T-helper 1 cell treated with Interleukin-12 subunit alpha and Interleukin-12 subunit beta and Interleukin-4 antibody, amounts not matched to agents 30 ng/mL and 1 ng/mL, for 36 hours (primary cell): Measurements from ENCODE around the gene CYB561D1. TPM values are rescaled to one million over a fixed set of nuclear protein-coding genes. Genes with fewer than 3 reads are reported as not detected.

ENCODE experiments used
- intact Hi-C: fragments of 100-400 bp; cut with micrococcal nuclease; formaldehyde crosslinking; loops from one replicate; pipeline ENCODE4 v1.15.1; 2024
- total RNA-seq: library from RNA; stranded (reverse); gene quantifications from 2 replicates; pipeline ENCODE4 v1.2.3, GENCODE V29; 2022

CYB561D1 gene
- total RNA-seq, 1 donor from 2014 or later = 24.1 TPM

DNA sequence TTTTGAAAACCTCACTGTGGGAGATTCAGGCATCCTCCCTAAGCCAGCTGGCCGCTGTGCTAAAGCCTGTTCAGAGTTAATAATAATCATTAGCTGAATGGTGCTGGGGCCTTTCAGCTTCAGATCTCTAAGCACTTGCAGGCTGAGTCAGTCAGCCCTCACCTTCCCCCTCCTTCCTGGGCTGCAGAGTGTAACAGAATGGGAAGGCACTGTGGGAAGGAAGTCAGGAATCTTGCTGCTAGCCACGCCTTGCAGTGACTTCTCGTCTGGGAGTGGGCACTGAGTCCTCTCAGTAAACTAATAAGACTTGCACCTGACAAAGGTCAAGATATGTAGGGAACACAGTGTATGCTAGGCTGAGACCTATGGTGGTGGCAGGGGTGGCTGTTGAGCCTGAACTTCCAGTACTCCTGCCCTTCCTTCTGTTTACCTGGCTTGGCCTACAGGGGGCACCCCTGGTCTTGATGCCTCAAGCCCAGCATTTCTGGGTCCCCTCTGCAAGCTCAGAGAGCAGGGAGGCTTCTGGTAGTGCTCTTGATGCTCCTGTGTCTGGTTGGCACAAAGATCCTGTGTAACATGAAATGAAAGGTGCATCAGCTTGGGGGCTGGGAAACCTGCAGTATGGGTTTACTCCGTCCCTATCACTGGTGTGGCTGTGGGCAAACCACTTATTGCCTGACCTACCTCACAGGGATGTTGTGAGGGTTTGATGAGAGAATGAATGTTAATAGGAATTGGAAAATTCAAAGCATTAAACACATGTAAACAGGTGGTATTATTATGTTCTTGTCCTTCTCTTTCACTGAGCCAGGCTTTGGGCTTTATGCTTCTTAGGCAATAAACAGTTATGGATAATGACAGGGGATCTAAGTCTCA is 6.0 kb downstream of the CYB561D1 start:
- intact Hi-C loops = loop anchor here (1.0 kb wide), 1 partner anchor 32 kb away; no protein-coding TSS in a partner anchor

DNA sequence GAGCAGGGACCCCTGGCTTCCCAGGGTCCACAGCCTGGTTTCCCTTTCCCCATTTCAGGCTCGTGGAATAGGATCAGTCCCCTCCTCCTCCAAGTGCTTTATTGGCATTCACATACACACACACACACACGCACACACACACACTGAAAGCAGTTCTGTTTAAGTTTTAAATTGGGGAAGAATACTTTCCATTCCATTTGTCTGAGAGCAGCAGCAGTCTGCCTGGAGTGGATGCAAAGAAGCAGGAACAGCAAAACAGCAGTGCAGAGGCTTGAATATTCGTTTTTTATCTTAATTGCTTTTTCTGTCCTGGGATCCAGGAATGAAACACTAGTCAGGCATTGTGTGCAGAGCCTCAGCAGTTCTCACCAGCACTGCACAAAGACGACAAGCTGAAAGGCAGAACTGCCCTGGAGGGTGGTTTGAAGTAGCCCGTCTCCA is 7.1 kb downstream of the CYB561D1 start:
- intact Hi-C loops = loop anchor here (1.0 kb wide), 1 partner anchor 31 kb away; no protein-coding TSS in a partner anchor

DNA sequence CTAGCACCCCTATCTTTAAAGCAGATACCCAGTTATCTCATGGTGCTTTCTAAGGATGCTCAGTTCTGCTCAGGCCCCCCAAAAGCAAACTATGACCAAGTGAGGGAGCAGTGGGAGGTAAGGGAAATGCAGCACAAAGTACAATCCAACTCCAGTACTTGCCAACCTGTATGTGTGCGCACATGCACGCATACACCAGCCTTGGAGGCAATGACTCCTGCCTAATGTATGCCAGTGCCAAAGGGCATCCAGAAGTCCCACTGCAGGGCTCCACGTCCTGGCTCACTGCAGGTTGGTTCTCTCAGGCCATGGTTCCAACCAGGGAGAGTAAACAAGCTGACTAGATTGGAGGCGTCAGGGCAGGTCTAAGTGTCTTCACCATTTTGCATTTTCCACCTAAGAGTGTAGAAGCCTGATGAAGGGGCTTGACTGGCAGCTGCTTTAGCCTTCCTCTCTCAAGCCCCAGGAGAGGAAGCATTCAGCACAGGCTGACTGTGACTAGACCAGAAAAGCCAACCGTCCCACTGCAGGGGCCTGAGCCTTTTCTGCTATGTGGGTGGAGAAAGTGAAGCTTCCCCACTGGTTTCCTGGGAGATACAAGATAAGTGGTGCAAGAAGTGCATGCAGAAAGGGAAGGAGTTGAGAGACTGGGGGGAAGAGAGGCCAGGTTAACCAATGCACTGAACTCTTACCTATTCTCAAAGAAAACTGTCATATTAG is 7.9 kb downstream of the CYB561D1 start:
- intact Hi-C loops = loop anchor here (1.0 to 2.0 kb wide), 2 partner anchors 8 to 75 kb away; partner anchors contain the start of genes CYB561D1 and PSMA5

DNA sequence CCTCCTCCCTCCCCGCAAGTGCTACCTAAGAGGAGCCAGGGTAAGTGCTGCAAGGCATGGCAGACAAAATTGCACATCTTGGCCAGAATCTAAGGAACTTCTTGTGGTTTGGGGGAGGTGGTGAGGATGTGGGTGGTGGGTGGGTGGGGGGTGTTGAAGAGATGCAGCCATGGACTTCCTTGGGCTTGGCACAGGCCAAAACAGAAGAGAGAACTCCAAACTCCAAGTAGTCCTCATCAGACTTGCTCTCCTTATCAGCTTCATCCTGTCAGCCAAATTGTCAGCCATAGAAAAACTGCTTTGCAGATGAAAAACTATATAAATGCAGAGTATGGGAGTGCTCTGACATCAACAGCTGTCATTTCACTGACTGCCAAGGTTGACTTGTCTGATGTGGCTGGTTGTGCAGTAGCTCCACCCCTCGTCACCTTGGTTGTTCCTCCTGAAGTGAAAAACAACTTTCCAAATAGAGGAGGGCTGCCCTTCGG is 8.5 kb downstream of the CYB561D1 start:
- intact Hi-C loops = loop anchor here (1.0 to 2.0 kb wide), 2 partner anchors 8 to 76 kb away; partner anchors contain the start of genes CYB561D1 and PSMA5

DNA sequence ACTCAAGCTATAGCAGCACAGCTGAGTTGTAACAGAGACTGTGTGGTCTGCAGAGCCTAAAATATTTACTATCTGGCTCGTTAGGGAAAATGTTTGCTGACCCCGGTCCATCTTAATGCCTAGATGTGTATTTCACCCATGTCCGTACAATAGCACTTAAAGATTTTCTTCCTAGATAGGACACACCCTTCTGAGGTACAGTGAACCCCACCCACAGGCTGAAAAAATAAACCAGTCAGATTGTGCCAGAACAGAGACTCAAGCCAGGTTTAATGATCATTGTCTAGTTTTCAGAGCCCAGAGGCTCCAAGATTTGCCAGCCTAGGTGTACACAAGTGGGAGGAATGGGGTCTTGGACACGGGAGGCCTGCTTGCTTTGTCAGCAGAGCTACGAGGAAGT is 10.0 kb downstream of the CYB561D1 start:
- intact Hi-C loops = loop anchor here (2.0 kb wide), 1 partner anchor 77 kb away; the partner anchor contains the start of gene PSMA5

DNA sequence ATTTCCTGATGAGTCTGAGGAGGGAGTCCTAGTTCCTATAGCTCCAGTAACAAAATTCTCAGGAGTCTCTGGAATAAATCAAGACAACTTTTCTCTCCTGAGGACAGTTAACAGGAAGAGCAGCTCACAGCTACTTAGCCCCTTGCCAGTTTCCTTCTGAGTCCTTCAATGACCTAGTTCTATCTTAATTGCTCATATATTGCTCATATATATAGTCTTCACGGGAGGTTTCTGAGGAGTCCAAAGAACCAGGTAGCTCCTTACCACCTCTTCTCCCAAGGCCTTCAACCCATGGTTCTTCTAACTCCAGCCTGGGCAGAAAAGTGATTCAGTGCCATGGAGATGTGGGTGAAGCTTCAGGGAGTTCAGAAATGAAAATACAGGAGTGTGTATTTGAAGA is 11.1 kb downstream of the CYB561D1 start:
- intact Hi-C loops = no loop called here

DNA sequence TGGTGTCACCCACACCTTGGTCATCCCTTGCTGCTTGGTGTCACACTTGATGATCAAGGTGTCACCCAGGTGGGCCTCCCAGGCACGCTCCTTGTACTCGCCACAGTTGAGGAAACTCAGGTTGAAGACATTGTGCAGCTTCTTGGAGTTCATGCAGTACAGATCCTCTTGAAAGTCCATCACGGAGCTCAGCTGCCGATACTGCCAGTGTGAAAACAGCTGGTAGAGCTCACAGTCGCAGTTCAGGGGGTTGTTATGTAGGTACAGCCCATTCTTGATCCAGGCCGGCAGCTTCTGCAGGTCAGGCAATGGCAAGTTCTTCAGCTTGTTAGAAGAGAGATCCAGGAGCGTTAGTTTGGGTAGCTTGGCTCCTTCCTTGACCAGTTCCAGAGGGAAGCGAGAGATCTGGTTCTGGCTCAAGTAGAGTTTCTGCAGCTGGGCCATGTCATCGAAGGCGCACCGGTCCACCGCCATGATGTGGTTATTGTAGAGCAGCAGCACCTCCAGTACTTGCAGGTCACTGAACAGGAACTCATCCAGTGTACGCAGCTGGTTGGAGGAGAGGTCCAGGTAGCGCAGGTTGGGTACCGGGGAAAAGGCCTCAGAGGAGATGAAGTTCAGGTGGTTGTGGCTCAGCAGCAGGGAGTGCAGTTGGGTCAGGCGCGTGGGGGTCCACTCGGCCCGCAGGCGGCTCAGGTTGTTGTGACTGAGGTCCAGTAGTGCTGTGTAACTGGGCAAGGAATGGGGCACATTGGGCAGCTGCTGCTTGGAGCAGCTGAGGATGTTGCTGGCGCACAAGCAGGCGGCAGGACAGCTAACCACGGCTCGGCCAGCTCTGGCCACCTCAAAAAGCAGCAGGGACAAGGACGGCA is 14.3 kb downstream of the CYB561D1 start:
- intact Hi-C loops = no loop called here

DNA sequence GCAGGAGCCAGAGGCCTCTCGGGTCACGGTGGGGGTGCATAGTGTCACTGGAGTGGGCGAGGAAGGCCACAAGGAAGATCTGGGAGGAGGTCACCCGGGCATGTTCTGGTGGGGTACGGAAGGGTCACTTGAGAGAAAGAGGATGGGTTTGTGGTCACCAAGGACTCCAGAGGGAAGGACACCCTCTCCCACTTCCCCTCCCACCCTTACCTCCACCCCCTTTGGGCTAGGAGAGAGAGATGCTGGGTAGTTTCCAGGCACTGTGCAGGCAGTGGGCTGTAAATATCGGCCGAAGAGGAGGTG is 14.9 kb downstream of the CYB561D1 start:
- intact Hi-C loops = loop anchor here (1.0 kb wide), 1 partner anchor 26 kb away; the partner anchor contains the start of gene ATXN7L2

DNA sequence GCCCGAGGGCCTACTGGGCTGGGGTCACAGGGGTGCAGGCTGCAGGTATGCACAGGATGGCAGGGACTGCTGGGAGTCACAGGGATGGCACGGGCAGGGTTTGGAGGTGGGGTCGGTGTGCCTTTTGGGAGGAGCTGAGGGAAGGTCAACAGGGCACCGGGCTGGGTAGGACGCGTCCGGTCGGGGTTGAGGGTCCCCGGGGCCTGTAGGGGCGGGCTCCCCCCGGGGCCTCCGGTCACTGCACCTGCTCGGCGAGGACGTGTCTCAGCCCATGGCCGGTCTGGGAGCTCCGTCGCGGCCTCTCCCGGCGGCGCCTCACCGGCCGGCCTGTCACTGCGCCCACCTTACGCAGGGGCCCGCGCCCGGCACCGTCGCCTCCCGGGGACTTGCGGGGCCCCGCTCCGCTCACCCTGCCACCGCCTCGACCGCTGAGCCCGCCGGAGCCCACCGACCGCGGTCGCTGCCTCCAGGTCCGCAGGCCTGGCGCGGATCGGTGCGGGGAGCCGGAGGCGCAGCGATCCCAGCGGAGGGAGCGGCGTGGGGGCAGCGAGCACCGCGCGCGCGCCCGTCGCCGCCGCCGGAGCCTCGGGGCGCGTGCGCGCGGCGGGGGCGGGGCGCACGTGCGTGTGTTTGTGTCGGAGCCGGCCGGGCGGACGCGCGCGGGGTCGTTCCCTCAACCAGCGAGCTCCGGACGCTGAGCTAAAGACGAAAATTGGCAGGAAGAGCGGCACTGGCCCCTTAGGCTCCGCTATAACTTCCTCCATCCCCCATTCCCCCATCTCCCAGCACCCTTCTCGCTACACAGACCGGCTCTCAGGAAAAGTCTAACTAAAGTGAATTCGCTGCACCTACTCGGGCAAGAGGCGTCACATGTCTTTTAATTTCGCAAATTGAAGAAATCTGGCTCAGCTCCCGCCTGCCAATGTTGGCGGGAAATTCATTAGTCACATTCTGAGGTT is 15.6 kb downstream of the CYB561D1 start, which contains the start of gene AMIGO1:
TSS of gene AMIGO1 (minus strand) at position 552 of the 959 bp plus-strand sequence. CDS start 815 bp downstream, outside the sequence.
- intact Hi-C loops = loop anchor here (1.0 to 2.0 kb wide), 2 partner anchors 15 to 26 kb away; partner anchors contain the start of genes ATXN7L2 and CYB561D1

DNA sequence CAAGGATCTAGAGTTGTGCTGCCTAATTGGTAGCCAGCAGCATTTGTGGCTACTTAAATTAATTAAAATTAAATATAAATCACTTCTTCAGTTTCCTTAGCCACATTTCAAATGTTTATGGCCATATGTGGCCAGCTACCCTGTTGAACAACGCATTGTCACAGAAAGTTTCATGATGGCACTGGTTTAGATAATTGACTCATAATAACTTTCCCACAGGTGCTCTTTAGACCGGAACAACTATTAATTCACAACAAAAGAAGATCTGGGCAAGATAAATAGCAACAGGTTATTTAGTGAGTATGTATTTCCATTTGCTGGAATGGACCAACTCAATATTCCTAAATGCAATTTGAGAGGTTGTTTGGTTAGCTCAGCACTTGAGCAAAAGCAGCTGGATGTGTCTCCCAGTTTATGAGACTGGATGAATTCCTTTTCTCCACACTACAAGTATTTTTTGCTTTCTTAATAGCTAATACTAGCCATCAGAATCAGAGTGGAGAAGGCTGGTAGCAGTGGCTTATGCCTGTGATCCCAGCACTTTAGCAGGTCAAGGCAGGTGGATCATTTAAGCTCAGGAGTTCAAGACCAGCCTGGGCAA is 19.3 kb downstream of the CYB561D1 start:
- intact Hi-C loops = no loop called here

DNA sequence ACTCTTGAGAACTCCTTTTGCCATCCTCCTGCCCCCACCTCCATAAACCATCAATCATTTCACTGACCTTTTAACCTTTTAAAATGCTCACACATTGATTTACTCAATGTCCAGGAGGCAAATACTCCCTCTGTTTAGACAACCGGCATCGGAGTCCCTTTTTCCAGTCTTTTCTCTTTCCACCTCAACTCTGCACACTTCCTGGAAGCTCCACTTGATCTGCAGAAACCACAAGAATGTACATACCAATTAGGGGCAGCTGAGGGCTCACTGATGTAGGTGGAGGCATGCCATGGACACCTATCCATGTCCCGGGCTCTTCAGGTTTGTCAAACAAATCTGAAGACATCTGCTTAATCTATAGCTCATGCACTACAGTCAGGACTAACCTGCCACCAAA is 21.0 kb downstream of the CYB561D1 start:
- intact Hi-C loops = no loop called here

DNA sequence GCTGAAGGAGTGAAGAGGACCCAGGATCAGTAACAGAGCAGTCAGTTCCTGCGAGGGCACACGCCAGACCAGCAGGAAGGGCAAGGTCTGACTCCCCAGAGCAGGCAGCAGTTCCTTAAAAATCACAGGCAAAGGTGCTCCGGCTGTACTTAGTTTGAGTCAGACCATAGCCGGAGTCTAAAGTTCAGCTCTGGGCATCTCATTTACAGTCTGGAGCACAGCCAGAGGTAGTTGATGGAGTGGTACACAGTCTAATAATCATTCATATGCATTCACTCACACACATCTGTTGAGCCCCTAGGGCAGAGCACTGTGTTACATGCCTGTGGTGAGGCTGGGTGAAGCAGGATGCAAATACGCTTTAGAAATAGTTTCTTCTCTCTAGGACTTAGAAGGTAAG is 23.0 kb downstream of the CYB561D1 start:
- intact Hi-C loops = no loop called here

DNA sequence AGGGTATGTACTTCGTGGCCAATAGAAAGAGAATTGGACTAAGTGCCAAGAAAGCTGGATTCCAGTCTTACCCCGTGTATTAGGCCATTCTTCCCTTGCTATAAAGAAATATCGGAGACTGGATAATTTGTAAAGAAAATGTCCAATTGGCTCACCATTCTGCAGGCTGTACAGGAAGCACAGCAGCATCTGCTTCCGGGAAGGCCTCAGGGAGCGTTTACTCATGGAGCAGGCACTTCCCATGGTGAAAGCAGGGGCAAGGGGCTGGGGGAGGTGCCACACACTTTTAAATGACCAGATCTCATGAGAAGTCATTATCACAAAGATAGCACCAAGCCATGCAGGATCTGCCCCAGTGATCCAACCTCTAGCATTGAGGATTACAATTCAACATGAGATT is 23.4 kb downstream of the CYB561D1 start:
- intact Hi-C loops = no loop called here

DNA sequence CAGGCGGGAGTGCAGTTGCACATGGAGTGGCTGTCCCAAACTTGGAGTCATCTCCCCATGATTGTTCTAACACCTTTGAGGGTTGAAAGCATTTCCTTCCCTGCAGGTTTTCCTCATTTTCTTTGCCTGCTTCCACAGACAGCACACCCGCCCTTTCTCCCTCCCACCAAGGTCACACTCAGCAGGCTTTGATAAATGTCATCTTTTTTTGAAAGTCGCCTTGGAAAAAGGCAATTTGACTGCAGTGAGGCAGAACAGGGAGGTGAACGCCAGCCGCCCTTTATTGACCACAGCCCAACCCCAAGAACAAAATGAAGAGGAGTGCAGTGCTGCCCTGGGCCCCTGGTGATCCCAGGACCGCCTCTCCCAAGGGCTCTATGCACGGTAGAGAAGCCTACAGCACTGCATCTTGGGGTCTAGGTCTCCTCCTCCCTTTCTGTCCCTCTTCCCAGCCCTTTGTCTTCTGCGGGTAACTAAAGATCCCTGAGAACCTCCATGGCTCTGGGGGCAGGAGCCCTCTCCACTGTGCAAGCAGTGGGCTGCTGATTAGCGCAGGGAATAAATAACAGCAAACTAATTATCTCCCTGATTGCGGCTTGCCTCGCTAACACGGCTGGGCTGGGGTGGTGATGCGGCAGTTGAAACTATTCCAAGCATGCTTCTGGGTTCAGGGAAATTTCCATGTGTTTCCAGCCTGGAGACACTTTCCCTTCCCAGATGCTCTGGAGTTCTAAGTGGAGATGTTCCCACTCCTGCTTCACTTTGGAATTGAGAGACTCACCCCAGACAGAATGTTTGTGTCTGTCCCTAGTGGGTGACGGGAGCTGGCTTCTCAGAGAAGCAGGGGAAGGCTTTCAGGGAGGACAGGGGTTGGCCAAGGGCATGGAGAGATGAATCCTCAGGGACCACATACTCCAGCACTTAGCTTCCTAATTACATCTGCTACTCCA is 27.4 kb downstream of the CYB561D1 start:
- intact Hi-C loops = no loop called here

DNA sequence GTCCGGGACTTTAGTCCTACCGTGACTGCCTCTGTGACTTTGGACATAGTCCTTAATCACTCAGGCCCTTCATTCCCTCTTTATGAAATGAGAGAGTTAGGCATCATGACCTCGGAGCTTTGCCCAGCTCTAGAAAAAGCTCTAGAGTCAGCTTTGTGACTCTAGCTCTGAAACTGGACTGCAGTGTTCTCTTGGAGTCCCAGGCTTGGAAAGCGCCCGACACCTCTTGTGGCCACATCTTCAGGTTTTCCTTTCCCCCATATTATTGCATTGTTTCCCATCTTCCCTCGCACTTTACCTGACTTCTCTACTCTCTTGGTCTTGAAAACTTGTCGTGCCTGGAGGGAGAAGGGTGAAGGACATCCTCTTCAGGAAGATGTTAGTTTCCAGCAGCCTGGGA is 28.1 kb downstream of the CYB561D1 start:
- intact Hi-C loops = no loop called here

DNA sequence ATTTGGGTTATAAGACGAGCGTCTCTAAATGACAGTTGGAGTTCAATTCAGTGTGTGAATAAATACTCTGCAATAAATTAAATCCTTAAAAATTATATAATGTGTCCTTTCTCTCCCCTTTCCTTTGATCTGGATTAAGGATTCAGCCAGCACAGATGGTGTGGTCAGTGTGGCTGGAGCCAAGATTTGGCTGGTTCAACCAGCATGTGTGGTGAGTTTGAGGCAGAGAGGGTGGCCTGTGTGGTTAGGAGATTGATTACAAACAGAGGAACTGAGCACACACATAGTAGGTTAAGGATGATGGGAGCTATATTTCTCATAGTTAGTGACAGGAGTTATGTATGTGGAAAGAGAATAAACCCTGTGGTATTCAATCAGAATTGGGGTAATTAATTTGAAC is 29.8 kb downstream of the CYB561D1 start:
- intact Hi-C loops = no loop called here

DNA sequence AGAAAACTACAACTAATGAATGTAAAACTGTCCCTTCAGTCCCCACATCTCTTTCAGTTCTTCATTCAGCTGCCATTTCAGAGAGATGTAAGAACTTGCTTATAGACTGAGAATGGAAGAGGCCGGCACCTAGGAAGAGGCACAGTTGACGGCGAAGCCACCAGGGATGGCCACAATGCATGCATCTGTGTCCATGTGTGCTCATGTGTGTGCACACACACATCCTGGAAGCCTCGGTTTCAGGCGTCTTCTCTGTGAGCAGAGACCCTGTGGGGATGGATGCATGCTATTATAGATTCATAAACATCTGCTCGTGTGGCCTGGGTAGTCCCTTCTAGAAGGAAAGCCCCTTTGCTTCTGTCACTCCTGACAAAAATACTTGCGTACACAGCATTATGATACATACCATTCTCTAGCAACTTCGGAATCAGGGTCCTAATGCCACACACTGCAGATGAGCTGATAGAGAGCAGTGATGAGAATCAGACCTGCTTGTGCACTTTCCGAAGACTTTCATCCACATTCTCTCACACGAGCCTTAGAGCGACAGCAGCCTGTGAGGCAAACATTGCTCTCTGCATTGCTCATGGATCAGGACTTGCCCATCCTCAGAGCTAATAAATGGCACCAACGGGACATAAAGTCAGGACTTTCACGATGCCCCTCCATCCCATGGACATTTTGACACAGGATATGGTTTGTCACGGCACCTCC is 33.4 kb downstream of the CYB561D1 start:
- intact Hi-C loops = no loop called here
